Calu3 (cell line): Measurements from ENCODE around the gene HSPA12B. TPM values are rescaled to one million over a fixed set of nuclear protein-coding genes. Genes with fewer than 3 reads are reported as not detected.

Experiments
- BruUV-seq: library from RNA; stranded (reverse); fragments of 400-500 nt; replicated peaks from 2 replicates; lab custom pipeline; 2021; lab: Mats Ljungman, UMichigan
- CTCF ChIA-PET: fragments of 300-600 bp; sonication (Branson Sonifier 250); formaldehyde crosslinking; loops from one replicate; lab custom pipeline; 2022; ENCODE audit warnings: antibody characterized with exemption; lab: Charles Lee
- DNase-seq: peaks from one replicate; pipeline ENCODE4 v3.0.0; 2022
- H3K27ac Mint-ChIP-seq: one replicate; pipeline ENCODE4 v1.8.0; 2022; ENCODE audit warnings: mixed read lengths; ENCODE audit not compliant: unreplicated experiment
- H3K27me3 Mint-ChIP-seq: one replicate; pipeline ENCODE4 v1.8.0; 2022; ENCODE audit warnings: mixed read lengths; ENCODE audit not compliant: unreplicated experiment
- H3K36me3 Mint-ChIP-seq: one replicate; pipeline ENCODE4 v1.8.0; 2022; ENCODE audit warnings: mild to moderate bottlenecking, moderate library complexity, mixed read lengths; ENCODE audit not compliant: insufficient read depth, unreplicated experiment
- H3K4me1 Mint-ChIP-seq: one replicate; pipeline ENCODE4 v1.8.0; 2022; ENCODE audit warnings: mild to moderate bottlenecking, low read depth, mixed read lengths; ENCODE audit not compliant: unreplicated experiment
- H3K4me3 Mint-ChIP-seq: one replicate; pipeline ENCODE4 v1.8.0; 2022; ENCODE audit warnings: mild to moderate bottlenecking, low read depth, moderate library complexity, mixed read lengths; ENCODE audit not compliant: unreplicated experiment
- H3K9me3 Mint-ChIP-seq: one replicate; pipeline ENCODE4 v1.8.0; 2022; ENCODE audit warnings: low read depth, mixed read lengths; ENCODE audit not compliant: unreplicated experiment
- CTCF ChIP-seq: fragments of 200-600 bp; IDR thresholded peaks from one replicate; pipeline ENCODE4 v1.8.0; 2022; ENCODE audit warnings: antibody characterized with exemption; ENCODE audit not compliant: unreplicated experiment
- intact Hi-C: fragments of 100-400 bp; cut with micrococcal nuclease; formaldehyde crosslinking; loops from one replicate; pipeline ENCODE4 v1.10.0; 2022; ENCODE audit not compliant: unreplicated experiment
- total RNA-seq: library from RNA; stranded (reverse); gene quantifications from 2 replicates; pipeline ENCODE4 v1.2.3, GENCODE V29; 2022

HSPA12B gene
- total RNA-seq, 1 experiment from 2014 or later, result not detected

GRCh38 chr20:3768342-3769130 is 36.1 kb downstream of the HSPA12B start:
- DNase-seq, result peak; percentile 60
- CTCF ChIA-PET, result interaction anchor here (0.6 to 1.6 kb wide), 8 partner anchors 10 to 92 kb away, joined by 3 to 9 read pairs (median 4); partner anchors contain the start of genes AP5S1, CDC25B and SPEF1
- H3K4me1 Mint-ChIP-seq, result no peaks in the 10 kb centered on the region
- BruUV-seq, result TSS peak; percentile 70
- H3K27ac Mint-ChIP-seq, result peak overlapping the region; percentile 67
- intact Hi-C loops, result no loop called here
- no peak for TF ChIP-seq CTCF
- no peaks in the 10 kb centered on the region for H3K9me3 Mint-ChIP-seq
- H3K4me3 Mint-ChIP-seq, result peak overlapping the region; percentile 78
- H3K27me3 Mint-ChIP-seq, result no peaks in the 10 kb centered on the region
- H3K36me3 Mint-ChIP-seq, result peaks cover 29% of the 10 kb centered on the region

DNA sequence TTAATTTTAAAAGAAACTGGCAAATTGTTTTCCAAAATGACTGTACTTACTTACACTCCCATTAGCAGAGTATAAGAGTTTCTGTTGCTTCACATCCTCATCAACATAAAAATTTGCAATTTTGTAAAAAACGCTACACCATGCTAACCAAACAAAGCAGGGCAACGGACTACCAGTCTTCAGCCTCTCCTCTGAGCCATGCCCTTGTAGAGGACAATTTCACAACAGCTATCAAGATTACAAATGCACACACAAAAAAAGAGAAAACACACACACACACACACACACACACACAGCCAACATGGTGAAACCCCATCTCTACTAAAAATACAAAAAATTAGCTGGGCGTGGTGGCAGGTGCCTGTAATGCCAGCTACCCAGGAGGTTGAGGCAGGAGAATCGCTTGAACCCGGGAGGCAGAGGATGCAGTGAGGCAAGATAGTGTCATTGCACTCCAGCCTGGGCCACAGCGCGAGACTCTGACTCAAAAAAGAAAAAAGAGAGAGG is 39.1 kb downstream of the HSPA12B start:
- no TSS peak for BruUV-seq
- intact Hi-C loops, result no loop called here
- Mint-ChIP-seq H3K36me3 (peaks cover 24% of the 10 kb centered on the region), H3K4me1 (no peaks in the 10 kb centered on the region), H3K27me3 (no peaks in the 10 kb centered on the region), H3K4me3 (no peak overlapping the region), H3K9me3 (no peaks in the 10 kb centered on the region), H3K27ac (no peak overlapping the region)
- TF ChIP-seq CTCF, result no peak
- DNase-seq, result no peak
- CTCF ChIA-PET, result no interaction called here

DNA sequence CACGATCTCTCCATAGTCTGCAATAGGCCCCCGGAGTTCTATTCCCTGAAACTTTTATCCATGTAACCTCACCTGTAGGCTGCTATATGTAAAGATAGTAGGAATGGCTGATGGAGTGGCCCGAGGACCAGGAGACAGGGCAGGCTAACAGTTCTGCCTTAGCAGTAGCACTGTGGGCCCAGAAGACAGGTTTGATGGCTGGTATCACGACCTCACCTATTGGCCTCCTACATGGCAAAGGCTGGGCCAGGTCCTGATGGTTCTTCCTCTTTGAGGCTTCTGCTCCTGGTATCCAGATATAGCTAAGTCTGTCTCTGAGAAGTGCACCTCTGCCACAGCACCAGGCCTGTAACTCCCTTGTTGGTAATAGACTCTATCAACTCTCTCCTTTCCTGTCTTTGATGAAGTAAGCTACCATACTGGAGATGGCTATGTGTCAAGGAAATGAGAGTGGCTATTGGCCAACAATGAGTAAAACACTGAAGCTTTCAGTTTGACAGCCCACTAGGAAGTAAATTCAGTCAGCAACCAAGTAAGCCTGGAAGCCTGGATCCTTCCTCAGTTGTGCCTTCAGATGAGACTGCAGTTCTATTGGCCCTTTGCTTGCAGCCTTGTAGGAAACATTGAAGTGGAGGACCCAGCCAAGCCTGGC is 43.1 kb downstream of the HSPA12B start:
- Mint-ChIP-seq H3K27ac (no peak overlapping the region), H3K4me3 (no peak overlapping the region), H3K36me3 (peaks cover 8% of the 10 kb centered on the region), H3K27me3 (peaks cover 26% of the 10 kb centered on the region), H3K9me3 (no peaks in the 10 kb centered on the region), H3K4me1 (peaks cover 5% of the 10 kb centered on the region)
- no peak for DNase-seq
- intact Hi-C loops, result no loop called here
- BruUV-seq, result no TSS peak
- TF ChIP-seq CTCF, result no peak
- CTCF ChIA-PET, result no interaction called here

GRCh38 chr20:3777381-3777715 is 44.9 kb downstream of the HSPA12B start:
- no peak overlapping the region for H3K27ac Mint-ChIP-seq
- BruUV-seq, result no TSS peak
- H3K9me3 Mint-ChIP-seq, result no peaks in the 10 kb centered on the region
- intact Hi-C loops, result no loop called here
- no peak for TF ChIP-seq CTCF
- peaks cover 10% of the 10 kb centered on the region for H3K4me1 Mint-ChIP-seq
- H3K27me3 Mint-ChIP-seq, result peaks cover 30% of the 10 kb centered on the region
- H3K36me3 Mint-ChIP-seq, result peaks cover 26% of the 10 kb centered on the region
- H3K4me3 Mint-ChIP-seq, result peak overlapping the region; percentile 64
- CTCF ChIA-PET, result no interaction called here
- DNase-seq, result no peak
